Fibroblast of mammary gland (primary cell): ENCODE measurements around the gene MS4A6A.

Experiments
- DNase-seq: peaks from one replicate; pipeline ENCODE4 v3.0.0-alpha.2; 2010; ENCODE audit warnings: low read depth
- H3K4me3 ChIP-seq: 2 replicates; pipeline ENCODE4 v1.5.1; 2011; ENCODE audit warnings: low read depth, mild to moderate bottlenecking, low read length, moderate library complexity; ENCODE audit not compliant: control insufficient read depth
- TF ChIP-seq, protein P1 (sequence below): conservative IDR thresholded peaks from 2 replicates; pipeline ENCODE4 v1.5.1; 2011; ENCODE audit warnings: low read depth, low read length, inconsistent platforms; ENCODE audit not compliant: control insufficient read depth, insufficient read depth

The MS4A6A gene

DNA sequence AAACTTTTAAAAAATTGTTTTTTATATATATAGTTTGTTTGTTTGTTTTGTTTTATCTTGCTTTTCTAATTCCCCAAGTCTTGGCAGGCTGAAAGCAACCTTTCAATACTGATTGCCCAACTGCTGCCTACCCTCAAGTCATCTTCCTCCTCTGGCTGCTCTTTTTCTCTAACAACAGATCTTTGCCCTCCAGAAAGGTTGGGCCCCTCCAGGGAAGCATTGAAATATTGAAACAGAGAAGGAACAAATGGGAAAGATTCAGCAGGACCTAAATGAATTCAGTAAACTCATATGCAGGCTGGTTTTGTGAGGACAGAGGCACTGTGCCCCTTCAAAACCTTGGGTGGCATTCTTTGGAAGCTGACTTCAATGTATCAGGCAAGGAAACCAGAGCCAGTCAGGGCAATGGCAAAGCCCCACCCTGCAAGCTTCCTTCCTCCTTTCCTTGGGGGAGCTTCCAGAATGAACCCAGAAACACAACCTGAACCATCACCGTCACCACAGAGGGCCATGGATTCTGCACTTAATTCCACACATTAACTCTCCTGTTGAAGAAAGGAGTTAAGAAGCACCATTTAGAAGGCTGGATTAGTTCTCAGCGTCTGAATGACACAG is 815 bp upstream of the MS4A6A start:
- TF ChIP-seq, protein P1, sequence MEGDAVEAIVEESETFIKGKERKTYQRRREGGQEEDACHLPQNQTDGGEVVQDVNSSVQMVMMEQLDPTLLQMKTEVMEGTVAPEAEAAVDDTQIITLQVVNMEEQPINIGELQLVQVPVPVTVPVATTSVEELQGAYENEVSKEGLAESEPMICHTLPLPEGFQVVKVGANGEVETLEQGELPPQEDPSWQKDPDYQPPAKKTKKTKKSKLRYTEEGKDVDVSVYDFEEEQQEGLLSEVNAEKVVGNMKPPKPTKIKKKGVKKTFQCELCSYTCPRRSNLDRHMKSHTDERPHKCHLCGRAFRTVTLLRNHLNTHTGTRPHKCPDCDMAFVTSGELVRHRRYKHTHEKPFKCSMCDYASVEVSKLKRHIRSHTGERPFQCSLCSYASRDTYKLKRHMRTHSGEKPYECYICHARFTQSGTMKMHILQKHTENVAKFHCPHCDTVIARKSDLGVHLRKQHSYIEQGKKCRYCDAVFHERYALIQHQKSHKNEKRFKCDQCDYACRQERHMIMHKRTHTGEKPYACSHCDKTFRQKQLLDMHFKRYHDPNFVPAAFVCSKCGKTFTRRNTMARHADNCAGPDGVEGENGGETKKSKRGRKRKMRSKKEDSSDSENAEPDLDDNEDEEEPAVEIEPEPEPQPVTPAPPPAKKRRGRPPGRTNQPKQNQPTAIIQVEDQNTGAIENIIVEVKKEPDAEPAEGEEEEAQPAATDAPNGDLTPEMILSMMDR = no peak
- DNase-seq = no peak
- H3K4me3 ChIP-seq = no peak overlapping the region

DNA sequence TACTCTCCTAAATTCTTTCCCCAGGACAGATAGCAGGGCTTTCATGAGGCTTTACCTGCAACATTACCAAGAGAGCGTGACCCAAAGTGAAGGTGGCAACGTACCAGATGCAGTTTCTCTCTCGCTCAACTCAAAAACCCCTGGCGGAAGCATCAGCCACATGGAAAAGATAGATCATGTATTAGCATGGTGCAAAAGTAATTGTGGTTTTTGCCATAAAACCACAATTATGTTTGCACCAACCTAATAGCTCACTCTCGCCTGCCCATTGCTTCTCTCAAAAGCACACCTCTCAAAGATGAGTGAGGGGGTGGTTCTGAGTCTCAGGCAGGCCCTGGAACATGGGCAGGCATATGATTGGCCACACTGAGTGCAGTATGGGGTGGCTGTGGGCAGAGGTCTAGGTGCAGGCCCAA is 7.0 kb downstream of the MS4A6A start:
- no peak overlapping the region for H3K4me3 ChIP-seq
- TF ChIP-seq, protein P1 = no peak
- DNase-seq = no peak

DNA sequence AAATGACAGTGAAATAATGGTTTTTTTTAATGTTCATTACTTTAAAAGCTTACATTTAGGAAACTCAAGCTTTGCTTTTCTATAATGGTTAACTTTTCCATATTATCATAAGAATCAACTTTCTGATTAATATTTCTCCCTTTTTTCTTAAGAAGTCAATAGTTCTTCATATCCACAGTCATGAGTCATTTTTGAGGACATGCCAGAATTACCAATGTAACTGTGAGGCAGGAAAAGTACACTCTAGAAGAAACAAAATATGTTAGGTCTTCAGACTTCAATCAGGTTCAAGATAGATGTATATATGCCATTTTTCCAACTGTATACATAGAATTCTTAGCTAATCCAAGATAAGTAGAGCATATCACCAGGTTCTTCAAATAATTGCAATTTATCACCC is 10.9 kb downstream of the MS4A6A start:
- TF ChIP-seq, protein P1 = no peak
- no peak overlapping the region for H3K4me3 ChIP-seq
- DNase-seq = no peak

DNA sequence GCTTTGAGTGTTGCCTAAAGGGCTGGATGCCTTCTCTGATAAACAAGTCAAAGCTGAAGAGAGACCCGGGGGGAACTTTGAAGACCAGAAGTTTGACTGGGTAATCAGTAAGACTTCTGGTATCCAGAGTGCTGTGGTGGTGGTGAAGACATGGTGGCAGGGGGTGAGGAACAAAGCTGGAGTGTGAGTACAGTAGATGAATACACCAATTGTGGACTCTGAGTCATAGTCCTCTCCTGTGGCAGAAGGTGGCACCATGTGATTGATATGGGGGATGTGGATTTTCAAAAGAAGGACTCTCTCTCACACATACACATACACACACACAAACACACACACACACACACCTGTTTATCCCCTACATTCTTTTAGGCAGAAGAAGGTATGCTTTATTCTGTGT is 12.3 kb downstream of the MS4A6A start:
- H3K4me3 ChIP-seq = no peak overlapping the region
- TF ChIP-seq, protein P1 = no peak
- DNase-seq = no peak

DNA sequence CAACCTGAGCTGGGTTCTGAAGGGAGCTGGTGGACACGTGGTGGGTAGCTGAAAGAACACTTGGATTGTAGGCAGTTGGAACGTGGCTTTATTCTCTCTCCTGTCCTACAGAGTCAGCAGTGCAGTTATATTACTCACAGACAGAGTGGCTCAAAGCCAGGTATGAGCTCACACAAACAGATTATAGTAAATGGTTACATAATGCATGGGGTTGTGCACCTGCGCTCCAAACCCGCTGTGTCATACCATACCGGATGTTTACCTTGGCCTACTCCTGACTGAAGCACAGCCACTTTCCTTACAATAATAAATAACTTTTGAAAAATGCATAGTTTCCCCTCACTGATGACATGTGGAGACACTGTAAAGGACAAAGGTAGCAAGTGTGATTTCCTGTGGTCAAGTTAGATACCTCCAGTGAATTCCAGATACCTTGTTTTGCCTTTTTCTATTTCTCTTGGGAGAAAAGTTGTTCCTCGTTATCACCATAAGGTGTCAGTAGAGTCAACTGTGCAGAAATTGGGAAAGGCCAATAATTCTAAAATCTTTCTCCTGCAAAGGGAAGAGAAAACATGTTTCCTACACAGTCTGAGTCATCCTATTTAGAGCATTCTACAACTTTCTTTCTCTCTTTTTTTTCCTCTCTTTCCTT is 13.5 kb downstream of the MS4A6A start:
- peak; percentile 11 for DNase-seq
- TF ChIP-seq, protein P1 = peak; percentile 22
- H3K4me3 ChIP-seq = no peak overlapping the region

DNA sequence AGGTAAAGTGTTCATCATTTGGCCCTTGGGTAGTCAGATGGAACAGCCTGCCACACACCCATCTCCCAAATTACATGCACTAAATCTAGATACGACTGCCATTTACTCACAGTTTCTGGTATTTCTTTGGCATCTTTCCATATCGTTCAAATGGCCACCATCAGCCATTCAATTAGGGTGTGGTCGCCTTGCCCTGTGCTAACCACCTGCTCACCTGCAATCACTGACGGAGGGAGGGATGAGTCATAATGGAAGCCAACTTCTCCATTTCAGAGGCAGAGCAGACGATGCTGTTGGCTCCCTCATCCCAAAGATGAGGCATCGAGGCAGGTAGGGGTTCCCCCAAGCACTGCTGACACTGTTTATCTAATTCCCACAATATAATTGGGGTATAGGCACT is 14.6 kb downstream of the MS4A6A start:
- no peak for DNase-seq
- TF ChIP-seq, protein P1 = no peak
- no peak overlapping the region for H3K4me3 ChIP-seq

DNA sequence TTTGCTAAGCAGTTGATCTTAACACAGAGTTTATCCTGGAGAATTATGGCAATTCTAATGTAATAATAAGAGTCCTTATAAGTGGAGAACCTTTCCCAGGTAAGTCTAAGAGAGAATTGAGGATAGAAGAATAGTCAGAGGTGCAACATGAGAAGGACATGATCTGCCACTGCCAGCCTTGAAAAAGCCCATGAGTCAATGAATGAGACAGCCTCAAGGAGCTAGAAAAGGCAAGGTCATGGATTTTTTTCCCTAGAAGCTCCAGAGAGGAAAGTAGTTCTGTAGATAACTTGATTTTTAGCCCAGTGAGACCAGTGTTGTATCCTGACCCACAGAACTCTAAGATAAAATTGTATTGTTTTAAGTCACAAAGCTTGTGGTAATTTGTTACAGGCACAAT is 16.9 kb downstream of the MS4A6A start:
- no peak overlapping the region for H3K4me3 ChIP-seq
- TF ChIP-seq, protein P1 = no peak
- DNase-seq = no peak
